ENCODE data around the gene CCDC190. TPM values are rescaled to one million over a fixed set of nuclear protein-coding genes. Genes with fewer than 3 reads are reported as not detected.

Gene CCDC190, protein sequence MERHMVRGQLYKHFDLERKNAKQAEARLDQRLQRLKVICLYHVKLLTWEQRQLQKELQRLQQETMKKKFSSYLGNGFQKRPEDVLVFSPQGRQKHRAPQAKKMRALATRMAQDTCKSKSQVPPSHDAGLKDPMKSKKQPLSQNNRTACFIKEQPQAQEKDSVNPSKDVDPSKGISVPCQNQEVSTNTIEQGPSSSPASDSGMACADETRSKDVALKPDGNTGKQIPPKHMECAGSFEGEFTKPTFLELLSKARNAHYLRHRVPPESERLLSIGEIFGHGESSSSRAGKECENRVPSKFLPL
- 1.1 TPM for total RNA-seq

DNA sequence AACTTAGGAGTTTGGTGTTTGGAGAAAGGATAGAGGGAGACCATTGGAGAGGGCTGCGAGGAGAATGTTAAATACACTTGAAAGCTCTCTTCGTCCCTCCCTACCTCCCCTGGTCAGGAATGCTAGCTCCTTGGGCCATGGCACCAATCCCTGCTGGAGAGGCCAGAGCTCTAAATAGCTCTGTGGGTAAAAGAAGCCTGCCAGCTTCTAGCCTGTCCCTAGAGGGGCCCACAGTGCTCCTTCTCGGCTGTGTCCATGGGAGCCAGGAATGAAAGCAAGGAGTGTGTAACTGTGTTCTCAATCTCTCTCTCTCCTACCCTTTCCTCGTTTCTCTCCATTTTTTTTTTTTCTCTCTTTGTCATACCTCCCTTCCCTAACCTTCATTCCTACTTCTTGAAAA lies at the start of gene CCDC190:
TSS of gene CCDC190 (minus strand) at position 75 of the 400 bp plus-strand sequence. CDS start 1,529 bp downstream, outside the sequence.

Other genes starting within 250 kb of the CCDC190 start
- gene DDR2, start 228.7 kb downstream of the CCDC190 start, total RNA-seq = 42.5 TPM
- gene HSD17B7, start 70.5 kb downstream of the CCDC190 start, total RNA-seq = 18.5 TPM
- 4.5 TPM for gene RGS4, start 208.2 kb upstream of the CCDC190 start, total RNA-seq

Data from metanephros (tissue), 1 donor.